ENCODE data around the gene PHYKPL. TPM values are rescaled to one million over a fixed set of nuclear protein-coding genes. Genes with fewer than 3 reads are reported as not detected.

Gene PHYKPL
- total RNA-seq, 1 donor from 2014 or later, result 89.3 TPM

GRCh38 chr5:178223196-178223773 lies 9.3 kb downstream of the PHYKPL start:
- intact Hi-C loops (cut with DNase I), result no loop called here
- H3K4me3 ChIP-seq, result no peak overlapping the region
- TF ChIP-seq CTCF (IDR thresholded peaks at IDR 0.05), result no peak
- no peaks in the 10 kb centered on the region for H3K9me3 ChIP-seq
- no peaks in the 10 kb centered on the region for H3K4me1 ChIP-seq
- no peak overlapping the region for H3K27ac ChIP-seq
- no peak for DNase-seq (ENCODE audit: low spot score in 2 of 2)
- no peaks in the 10 kb centered on the region for H3K27me3 ChIP-seq
- H3K36me3 ChIP-seq, result peaks cover 10 to 41% of the 10 kb centered on the region in 2 donors

- Histone ChIP-seq H3K4me1 (no peaks in the 10 kb centered on the region), H3K9me3 (no peaks in the 10 kb centered on the region), H3K27me3 (no peaks in the 10 kb centered on the region), H3K27ac (no peak overlapping the region), H3K36me3 (peaks cover 4 to 33% of the 10 kb centered on the region in 2 donors), H3K4me3 (no peak overlapping the region)
- intact Hi-C loops (cut with DNase I), result no loop called here
- TF ChIP-seq CTCF (IDR thresholded peaks at IDR 0.05), result no peak
- no peak for DNase-seq (ENCODE audit: low spot score in 2 of 2)
These were observed 10.3 kb downstream of the PHYKPL start for GRCh38 chr5:178222292-178222691.

- Histone ChIP-seq H3K36me3 (peaks cover 5 to 32% of the 10 kb centered on the region in 2 donors), H3K9me3 (no peaks in the 10 kb centered on the region), H3K27ac (no peak overlapping the region), H3K27me3 (no peaks in the 10 kb centered on the region), H3K4me3 (no peak overlapping the region), H3K4me1 (no peaks in the 10 kb centered on the region)
- intact Hi-C loops (cut with DNase I), result no loop called here
- DNase-seq (ENCODE audit: low spot score in 2 of 2), result no peak
- no peak for TF ChIP-seq CTCF (IDR thresholded peaks at IDR 0.05)
These were observed 10.7 kb downstream of the PHYKPL start for GRCh38 chr5:178221853-178222252.

GRCh38 chr5:178221282-178221681 lies 11.3 kb downstream of the PHYKPL start:
- no peak overlapping the region for H3K4me3 ChIP-seq
- no peak for DNase-seq (ENCODE audit: low spot score in 2 of 2)
- H3K9me3 ChIP-seq, result no peaks in the 10 kb centered on the region
- no peaks in the 10 kb centered on the region for H3K27me3 ChIP-seq
- H3K4me1 ChIP-seq, result no peaks in the 10 kb centered on the region
- intact Hi-C loops (cut with DNase I), result no loop called here
- H3K27ac ChIP-seq, result no peak overlapping the region
- peaks cover 11 to 34% of the 10 kb centered on the region in 2 donors for H3K36me3 ChIP-seq
- no peak for TF ChIP-seq CTCF (IDR thresholded peaks at IDR 0.05)

GRCh38 chr5:178218827-178219226 lies 13.8 kb downstream of the PHYKPL start:
- Histone ChIP-seq H3K27me3 (no peaks in the 10 kb centered on the region), H3K36me3 (peaks cover 32 to 51% of the 10 kb centered on the region in 2 donors), H3K9me3 (no peaks in the 10 kb centered on the region), H3K4me1 (no peaks in the 10 kb centered on the region), H3K27ac (no peak overlapping the region), H3K4me3 (no peak overlapping the region)
- DNase-seq (ENCODE audit: low spot score in 2 of 2), result no peak
- TF ChIP-seq CTCF (IDR thresholded peaks at IDR 0.05), result no peak
- intact Hi-C loops (cut with DNase I), result no loop called here
